GM18511 (cell line): ENCODE data around the gene NID1.

Experiments used
- ATAC-seq: cut with Tn5 transposase; IDR thresholded peaks from one replicate; pipeline ENCODE4 v1.9.1; 2021; ENCODE audit warnings: mild to moderate bottlenecking, moderate library complexity; ENCODE audit not compliant: unreplicated experiment

Gene NID1

DNA sequence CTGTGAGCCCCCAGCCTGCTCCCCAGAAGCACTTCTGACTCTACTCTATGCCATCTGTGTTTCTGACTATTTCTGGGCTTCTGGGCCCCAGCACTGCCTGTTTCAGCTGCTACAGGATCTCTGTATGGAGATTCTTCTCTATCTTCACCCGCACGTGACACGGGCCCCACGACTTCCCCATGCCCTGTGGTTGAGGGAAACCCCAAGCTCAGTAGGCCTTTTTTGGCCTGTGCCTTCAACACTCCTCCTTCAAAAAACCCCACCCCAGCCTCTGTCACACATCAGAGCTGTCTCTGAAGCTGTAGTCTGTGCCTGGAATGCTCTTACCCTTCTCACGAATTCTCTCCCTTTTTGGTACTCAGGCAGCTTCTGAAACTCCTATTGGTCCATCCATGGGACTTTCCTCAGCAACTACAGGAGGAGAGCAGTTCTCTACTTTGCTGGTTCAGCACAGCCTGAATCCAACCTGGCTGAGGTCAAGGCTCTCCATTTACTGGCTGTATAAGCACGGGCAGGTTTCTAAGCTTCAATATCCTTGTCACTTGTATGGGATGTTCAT lies 2.0 kb upstream of the NID1 start:
- ATAC-seq = peak; percentile 74

DNA sequence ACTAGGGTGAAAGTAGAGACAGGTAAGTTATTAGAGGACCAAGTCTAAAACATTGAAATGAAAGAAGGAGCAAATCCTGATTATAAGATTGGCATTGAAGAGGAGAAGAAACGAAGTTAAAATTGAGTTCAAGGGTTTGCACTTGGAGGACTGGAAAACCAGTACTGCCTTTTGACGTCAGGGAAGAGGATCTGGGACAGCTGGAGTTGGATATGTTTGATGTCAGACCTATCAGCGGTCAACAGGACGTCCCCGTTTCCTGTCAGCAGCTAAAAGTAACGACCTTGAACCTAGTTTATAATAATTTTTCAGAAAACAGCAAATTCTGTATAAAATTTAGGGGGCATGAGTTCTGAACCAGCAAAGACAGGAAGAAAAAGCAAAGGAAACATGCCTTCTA lies 1.2 kb upstream of the NID1 start:
- no peak for ATAC-seq

DNA sequence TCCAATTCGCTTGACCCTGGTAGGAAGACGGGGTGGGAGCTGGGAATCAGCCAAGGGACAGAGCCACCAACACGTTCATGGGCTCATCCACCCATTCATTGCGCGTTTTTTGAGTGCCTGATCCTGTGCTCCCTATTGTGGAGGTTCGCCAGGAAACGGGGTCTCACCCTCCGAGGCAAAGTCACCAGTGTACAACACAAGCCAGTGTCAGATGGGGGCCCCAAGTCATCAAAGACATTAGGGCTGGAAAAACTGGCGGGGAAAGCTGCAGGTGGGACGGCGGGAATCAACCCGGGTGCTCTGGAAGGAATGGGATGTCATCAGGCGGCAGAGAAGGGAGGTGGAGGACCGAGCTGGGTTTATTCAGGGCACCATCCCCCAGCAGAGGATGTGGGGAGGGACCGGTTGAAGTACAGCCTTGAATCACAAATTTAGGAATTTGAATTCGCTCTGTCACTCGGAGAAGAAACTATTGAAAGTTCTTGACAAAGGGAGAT lies 667 bp upstream of the NID1 start:
- no peak for ATAC-seq

DNA sequence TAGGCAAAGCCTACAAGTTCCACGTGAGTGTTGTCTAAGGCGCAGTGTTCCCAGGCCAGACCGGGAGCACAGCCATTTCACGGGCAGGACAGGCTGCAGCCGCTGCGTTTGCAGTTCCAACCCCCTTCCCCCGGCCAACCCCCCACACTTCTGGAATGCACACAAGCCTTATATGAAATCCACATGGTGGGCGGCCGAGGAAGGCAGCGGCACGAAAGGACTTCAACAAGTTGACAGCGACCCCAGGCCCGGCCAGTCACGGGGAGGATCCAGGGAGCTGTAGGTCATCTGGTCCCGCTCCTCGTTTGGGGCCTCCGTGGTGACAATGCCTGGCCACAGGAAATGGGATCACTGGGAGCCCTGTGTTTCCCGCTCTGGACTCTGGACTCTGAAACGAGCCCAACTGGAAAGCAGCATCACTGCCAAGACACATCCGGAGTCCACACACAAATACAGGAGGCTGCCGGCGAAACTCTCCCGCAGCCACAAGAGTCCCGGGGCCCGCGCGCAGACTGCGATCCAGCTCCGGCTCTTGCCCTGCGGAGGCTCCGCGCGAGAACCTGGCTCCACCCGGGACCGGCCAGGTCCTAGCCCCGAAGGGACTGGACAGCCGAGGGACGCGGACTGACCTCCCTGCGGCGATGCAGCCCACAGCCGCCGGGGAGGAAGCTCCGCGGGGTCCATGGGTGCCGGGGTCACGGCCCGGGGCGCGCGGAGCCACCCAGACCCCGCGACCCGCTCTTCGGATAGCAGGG lies 794 bp downstream of the NID1 start:
- peak; percentile 29 for ATAC-seq

DNA sequence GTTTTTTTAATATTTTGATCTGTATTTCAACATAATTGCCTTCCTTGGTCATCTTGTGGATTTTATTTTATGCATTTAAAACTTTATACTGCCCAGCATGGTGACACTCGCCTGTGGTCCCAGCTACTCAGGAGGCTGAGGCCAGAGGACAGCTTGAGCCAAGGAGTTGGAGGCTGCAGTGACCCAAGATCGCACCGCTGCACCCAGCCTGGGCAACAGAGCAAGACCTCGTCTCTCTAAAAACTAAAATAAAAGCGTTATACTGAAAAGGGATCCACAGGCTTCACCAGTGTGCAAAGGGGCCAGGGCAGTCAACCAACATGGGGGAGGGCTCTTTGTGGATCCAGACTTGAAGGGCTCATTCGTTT lies 1.4 kb downstream of the NID1 start:
- no peak for ATAC-seq

DNA sequence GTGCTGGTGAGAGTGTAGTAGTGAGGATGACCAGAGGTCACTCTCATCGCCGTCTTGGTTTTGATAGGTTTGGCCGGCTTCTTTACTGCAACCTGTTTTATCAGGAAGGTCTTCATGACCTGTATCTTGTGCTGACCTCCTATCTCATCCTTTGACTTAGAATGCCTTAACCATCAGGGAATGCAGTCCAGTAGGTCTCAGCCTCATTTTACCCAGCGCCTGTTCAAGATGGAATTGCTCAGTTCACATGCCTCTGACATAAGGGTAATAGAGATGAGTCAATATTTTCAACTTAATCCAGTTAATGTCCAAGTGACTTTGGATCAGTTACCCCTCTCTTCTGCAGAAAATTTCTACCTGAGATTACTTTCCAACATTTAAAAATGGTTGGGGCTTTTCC lies 4.6 kb downstream of the NID1 start:
- no peak for ATAC-seq

DNA sequence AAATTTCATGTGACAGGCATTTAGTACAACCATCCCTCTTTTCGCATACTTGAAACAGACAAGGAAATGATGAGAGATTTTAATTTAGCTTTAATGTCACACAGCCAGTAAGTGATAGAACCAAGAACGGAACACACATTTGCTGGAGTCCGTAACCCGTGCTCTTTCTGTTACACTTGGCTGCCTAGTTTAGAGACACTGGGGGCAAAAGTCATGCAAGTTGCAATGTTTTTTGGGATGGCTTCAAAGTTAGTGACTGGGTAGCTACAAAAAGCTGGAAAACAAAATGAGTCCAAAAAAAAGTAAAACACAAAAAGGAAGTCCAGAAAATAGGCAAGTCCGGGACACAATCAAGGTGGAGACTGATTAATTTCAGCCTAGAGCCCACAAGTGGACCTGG lies 5.9 kb downstream of the NID1 start:
- no peak for ATAC-seq

DNA sequence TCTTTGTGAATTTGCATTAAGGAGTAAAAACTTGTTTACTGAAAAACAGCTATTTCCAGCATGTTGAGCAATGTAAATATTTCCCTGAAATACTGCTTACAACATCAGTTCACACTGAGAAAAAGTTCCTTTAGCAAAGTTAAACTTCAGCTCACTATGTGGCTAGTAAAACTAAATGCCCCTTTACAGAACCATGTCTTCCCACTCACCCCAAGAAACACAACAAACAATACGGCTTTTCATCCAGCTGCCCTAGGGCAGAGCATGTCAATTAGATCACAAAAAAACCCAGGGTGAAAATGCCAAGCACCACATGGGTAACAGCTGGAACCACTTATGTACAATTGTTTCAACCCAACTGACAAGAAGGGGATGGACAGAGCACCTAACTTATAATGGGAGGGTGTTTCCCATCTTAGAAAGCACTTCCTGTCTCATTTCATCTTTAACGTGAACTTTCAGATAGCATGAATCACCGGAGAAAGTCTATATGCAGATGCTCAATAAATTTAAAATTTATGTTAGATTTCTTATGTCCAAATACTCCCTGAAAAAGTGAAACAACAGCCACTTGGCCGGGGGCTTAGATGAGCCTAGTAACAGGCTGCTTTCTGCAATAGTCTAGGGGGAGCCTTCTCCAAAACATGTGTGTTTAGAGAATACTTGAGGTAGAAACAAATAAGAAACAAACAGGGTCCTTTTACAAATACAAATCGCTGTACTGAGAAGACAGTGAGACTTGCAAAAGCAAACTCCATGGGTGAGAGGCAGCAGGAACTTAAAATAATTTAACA lies 6.6 kb downstream of the NID1 start:
- peak; percentile 92 for ATAC-seq

DNA sequence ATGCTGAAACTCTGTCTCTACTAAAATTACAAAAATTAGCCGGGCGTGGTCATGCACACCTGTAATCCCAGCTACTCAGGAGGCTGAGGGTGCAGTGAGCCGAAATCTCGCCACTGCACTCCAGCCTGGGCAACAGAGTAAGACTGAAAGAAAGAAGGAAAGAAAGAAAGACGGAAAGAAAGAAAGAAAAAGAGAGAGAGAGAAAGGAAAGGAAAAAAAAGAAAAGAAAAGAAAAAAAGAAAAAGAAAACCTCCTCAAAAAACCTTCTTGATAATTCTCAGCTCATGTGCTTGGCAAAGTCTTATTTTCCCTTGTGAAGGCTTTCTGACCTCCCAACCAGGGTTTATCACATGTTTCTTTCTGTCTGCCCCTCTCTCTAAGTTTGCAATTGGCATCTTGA lies 7.3 kb downstream of the NID1 start:
- no peak for ATAC-seq

DNA sequence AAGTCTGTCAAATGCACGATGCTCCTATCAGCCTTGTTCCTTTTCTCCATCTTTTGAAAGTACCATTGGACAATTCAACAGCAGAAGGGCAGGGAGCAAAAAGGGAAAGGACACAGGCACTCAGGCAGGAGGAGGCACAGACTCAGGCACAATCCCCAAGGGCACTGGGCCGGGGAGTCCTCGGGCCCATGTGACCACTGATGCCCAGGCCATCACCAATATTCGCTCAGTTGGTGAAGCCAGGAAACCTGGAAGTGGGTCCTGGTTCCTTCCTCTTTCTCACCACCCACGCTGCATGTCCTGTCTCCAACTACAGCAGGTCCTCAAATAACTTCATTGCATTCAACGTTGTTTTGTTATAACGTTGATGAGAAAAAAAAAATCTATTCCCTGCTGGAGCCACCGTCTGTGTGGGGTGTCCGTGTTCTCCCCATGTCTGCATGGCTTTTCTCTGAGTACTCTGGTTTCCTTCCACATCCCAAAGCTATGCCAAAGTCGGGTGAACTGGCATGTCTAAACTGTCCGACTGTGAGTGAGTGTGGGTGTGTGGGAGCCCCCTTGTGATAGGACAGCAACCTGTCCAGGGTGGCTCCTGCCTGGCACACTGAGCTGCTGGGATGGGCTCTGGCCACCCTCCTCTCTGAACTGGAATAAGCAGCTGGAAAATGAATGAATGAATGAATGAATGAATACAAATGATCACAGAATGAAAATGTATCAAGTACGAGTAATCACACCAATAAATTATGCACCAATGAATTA lies 12.5 kb downstream of the NID1 start:
- ATAC-seq = no peak

DNA sequence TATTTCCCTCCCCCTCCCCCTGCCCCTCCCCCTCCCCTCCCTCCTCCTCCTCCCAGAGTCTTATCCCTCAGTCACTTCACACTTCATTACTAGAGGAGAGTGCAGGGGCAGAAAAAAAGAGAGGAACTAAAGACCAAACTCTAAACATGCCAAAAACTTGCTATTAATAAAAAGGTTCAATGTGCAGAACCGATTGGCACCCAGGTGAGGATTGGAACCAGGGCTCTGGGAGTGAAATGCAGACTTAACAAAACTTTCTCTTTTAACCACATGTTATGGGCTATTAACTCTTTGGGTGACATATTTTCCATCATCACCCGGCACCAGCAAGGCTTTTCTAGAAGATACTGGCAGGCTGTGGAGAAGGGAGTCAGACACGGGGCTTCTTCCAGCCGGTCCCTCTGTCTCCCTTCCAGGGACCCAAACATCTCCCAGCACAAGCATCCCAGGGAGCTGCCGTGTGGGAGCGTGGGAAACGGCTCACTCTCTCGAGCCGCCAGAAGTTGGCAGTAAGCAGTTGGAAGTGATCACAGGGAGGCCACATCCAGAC lies 13.6 kb downstream of the NID1 start:
- no peak for ATAC-seq

DNA sequence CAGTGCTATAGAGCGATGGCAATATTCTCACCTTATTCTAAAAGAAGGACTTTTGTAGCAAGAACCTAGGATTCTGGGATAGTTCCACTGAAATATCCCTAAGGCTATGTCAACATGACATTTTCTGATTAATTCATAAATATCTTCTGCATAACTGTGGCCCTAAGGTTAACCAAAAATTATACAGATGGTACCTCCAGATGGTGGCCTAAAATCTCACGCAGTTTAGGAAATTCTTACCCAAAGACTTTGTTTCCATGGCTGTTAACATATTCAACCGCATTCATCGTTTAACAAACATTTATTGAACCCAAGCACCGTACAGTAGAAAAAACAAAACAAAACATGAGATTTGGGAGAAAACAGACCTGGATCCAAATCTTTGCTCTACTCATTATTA lies 19.1 kb downstream of the NID1 start:
- no peak for ATAC-seq

DNA sequence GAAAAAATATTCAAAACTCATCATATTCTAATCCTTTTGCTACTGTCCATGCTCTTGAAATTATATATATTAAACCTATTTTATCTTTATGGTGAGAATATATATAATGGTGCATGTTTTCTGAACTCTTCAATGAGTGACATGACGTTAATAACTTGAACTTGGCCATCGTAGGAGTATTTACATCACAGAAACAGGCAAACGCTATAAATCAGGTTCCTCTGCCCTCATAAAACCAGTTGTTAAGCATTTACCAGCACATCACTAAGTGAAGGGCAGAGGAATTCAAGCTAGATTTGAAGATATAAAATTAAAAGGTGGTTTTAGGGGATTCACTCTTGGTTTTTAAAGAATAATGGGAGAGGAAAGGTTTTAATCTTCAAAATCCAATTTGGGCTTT lies 20.5 kb downstream of the NID1 start:
- no peak for ATAC-seq

DNA sequence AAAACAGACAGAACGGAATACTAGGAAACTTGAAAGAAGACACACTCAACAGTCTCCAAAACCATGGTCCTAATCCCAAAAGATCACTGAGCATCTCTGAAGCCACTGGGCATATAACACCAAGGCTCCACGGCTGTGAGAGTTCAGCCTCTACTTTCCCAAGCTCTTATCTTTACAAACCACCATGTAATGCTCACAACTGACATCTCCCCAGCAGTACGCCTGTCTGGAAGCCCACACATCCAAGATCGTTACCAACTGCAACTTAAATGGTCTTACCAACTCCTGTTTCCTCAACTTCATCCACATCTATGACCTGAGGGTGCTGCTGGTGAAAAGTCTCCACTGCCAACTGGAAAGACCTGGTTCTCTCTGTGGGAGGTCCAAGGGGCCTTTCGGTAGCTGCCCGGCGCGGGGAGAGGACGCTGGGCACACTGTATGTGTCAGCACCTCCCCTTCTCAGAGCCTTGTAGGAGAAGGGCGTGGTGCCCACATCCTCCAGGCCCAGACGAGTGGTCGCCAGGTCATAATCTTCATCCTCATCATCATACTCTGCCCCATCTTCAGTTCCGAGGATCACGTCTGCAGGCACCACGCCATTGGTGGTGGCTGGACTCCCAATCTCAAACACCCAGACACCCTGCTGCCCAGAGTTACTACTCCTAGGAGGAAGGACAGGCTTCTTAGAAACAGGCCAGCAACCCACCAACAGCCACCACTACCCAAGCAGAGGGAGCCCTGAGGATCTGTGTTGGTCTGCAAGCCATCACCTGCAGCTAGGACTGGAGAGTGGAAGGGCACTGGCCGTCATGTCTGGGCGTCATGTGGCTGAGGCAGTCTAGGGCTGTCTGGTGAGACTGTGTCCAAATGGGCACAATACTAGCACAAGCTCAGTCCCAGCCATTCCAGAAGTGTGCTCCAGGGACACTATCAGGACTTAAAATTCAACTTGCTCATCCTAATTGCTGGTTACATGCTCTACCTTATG lies 23.0 kb downstream of the NID1 start:
- no peak for ATAC-seq

DNA sequence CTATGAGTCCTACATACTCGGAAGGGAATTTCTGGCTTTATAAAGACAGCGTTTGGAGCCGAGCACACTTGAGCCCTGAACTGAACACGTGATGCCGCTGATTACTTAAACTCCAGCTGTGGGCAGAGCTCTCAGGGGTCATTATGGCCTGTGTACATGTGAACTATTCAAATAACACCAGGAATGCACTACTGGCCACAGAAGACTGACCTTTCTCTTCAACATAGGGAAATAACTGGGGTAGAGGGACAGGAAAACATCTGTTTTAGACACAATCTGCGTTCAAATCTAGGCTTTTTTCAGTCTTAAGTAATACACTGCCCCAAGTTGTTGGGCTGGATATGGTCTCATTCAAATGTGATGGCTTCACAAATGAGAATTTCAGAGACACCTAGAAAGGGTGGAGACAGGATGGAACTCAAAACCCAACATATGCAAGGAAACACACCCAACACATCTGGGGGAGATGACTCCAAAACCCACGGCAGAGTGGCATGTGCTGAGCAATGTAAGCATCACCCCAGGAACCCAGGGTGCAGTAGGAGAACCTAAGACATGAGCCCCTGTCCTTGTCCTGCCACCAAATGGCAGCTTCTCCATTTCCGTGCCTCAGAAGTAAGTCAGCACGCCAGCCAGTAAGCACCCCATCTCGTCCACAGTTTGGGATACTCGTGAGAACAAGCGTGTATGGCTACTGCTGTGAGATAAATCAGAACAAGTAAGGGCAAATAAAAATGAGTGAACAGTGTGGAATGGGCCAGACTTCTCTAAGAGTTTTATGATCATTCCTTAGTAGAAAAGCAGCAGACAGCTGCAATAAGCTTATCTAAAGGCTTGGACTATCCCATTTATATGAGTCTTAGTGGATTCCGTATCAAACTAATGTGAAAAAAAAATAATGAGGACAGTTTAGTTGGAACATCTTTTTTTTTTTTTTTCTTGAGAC lies 24.9 kb downstream of the NID1 start:
- no peak for ATAC-seq

DNA sequence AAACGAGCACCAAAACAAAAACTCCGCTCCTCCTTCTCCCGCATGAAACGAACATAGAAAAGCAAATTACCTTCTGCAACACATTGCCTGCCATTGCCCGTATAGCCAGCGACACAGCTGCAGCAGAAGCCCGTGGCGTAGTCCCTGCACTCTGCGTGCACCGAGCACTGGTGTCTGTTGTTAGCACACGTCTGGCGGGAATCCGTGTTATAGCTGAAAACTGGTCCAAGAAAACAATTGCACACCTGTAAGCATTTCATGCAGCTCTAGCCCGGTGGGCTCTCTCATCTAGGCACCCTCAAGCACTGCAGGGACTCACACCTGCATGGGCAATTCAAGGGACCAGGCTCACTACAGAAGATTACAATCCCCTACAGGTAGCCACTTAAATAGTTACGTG lies 26.9 kb downstream of the NID1 start:
- no peak for ATAC-seq

DNA sequence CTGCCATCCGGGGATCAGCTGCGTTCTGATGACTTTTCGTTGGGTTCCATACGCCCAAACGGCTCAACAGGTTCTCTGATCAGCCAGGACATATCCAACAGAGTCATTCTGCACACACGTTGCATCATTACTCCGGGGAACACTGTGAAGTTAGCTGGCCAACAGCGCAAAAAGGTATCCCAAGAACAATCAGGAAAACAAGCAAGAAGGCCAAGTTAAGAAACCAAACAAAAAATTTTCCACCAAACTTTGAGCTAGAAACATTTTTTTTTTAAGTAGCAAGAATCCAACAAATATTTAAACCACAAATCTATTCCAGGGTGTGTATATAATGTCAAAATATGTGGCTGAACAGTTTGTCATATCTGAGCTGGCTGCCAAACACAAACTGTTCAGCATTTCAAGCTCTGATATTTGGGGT lies 29.2 kb downstream of the NID1 start:
- ATAC-seq = no peak

DNA sequence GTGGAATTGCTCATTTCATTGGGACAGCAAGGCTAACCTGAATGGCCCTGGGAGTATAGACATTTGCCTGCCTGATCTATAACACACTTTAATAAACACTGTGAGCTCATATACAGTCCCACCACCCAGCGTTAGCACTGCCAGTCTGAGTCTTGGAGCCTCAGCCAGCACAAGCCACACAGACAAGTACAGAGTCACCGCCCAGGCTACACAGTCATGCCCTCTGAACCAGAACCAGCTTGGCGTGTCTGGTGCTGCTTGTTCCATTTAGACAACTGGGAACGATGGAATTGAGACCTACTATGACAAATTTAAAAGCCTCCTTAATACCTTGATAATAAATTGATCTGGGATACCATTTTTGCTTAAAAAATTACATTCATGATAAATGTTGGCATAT lies 31.6 kb downstream of the NID1 start:
- ATAC-seq = no peak

DNA sequence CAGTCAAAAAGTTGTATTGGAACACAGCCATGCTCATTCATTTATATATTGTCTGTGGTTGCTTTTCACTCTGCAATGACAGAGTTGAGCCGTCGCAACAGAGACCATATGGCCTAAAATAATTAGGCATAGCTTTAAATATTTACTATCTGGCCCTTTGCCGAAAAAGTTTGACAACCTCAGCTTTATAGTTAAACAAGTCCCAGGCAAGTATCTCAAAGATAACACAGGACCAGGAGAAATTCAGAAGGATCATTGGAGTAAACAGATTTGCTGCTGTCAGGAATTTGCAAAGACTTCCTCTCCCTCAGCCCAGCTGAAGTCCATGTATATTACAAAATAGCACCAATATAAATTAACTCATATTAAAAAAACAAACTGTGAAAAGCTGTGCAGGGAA lies 34.4 kb downstream of the NID1 start:
- ATAC-seq = no peak
